NB4 (cell line): ENCODE measurements around the gene SOX6.

Experiments
- CTCF ChIP-seq: IDR thresholded peaks from one replicate; pipeline ENCODE4 v1.5.1; 2012; ENCODE audit warnings: low read depth, low read length
- POLR2A ChIP-seq: IDR thresholded peaks from 2 replicates; pipeline ENCODE4 v1.6.1; 2011; ENCODE audit warnings: mild to moderate bottlenecking; ENCODE audit not compliant: insufficient read length; ENCODE audit errors: extremely low read depth
- TF ChIP-seq, protein P1 (sequence below): IDR thresholded peaks from 2 replicates; pipeline ENCODE4 v1.6.1; 2011; ENCODE audit warnings: low read depth, low read length

DNA sequence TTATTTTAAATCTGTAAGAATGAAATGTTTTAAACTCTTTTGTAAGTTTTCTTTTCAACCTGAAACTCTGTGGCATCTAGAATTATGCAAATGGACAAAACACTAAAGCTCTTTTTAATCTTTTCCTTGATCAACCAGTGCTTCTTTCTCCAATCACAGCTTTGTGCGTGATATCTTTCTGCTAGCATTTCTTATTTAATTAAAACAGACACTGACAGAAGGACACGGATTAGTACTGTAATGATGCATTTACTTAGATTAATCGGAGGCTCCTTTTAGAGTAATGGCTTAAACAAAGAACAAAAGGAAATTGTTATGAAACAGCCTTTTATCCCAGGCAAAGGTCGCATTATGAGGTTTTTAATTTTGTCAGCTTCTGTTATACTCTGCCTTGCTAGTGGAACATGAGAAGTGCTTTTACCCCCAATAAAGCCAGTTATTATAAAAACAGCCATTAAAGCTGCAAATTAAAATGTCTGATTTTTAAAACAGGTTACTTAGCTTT lies 48.5 kb upstream of the SOX6 start:
- TF ChIP-seq POLR2A (no peak), CTCF (no peak)
- TF ChIP-seq, protein P1, sequence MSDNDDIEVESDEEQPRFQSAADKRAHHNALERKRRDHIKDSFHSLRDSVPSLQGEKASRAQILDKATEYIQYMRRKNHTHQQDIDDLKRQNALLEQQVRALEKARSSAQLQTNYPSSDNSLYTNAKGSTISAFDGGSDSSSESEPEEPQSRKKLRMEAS = no peak
